SK-N-MC (cell line): ENCODE data around the gene ZNF628.

Source experiments
- DNase-seq: peaks from one replicate; pipeline ENCODE4 v3.0.0-alpha.2; 2011; ENCODE audit warnings: low read depth, low spot score
- H3K27ac ChIP-seq: fragments of 200-600 bp; sonication (generic); 2 replicates; pipeline ENCODE4 v1.5.1; 2016; ENCODE audit warnings: mixed run types
- H3K36me3 ChIP-seq: fragments of 200-600 bp; sonication (generic); 2 replicates; pipeline ENCODE4 v1.6.1; 2017; ENCODE audit warnings: antibody characterized with exemption, low read length, mixed read lengths; ENCODE audit not compliant: insufficient read depth
- H3K4me3 ChIP-seq: fragments of 200-600 bp; sonication (generic); 2 replicates; pipeline ENCODE4 v1.5.1; 2016
- H3K9ac ChIP-seq: fragments of 200-600 bp; sonication (generic); 2 replicates; pipeline ENCODE4 v1.8.0; 2017; ENCODE audit warnings: mixed run types, mixed read lengths; ENCODE audit not compliant: insufficient read length
- H3K9me3 ChIP-seq: fragments of 200-600 bp; sonication (generic); 2 replicates; pipeline ENCODE4 v1.6.1; 2017; ENCODE audit warnings: low read depth, mild to moderate bottlenecking, antibody characterized with exemption, low read length, moderate library complexity, mixed read lengths
- EZH2 ChIP-seq: fragments of 200-600 bp; sonication (generic); IDR thresholded peaks from one replicate; pipeline ENCODE4 v1.6.1; 2017; ENCODE audit warnings: antibody characterized with exemption
- FOXP2 ChIP-seq: optimal IDR thresholded peaks from 2 replicates; pipeline ENCODE3; 2011; ENCODE audit warnings: mild to moderate bottlenecking, moderate library complexity; ENCODE audit not compliant: insufficient read depth; ENCODE audit errors: extremely low read length, control extremely low read depth
- POLR2AphosphoS5 ChIP-seq: IDR thresholded peaks from 2 replicates; pipeline ENCODE4 v1.6.1; 2012; ENCODE audit warnings: mild to moderate bottlenecking, low read depth, low read length, borderline replicate concordance

ZNF628 gene

GRCh38 chr19:55504252-55504603 lies 27.8 kb downstream of the ZNF628 start:
- no peak overlapping the region for H3K27ac ChIP-seq
- DNase-seq = no peak
- peak overlapping the region; percentile 75 for H3K4me3 ChIP-seq
- no peak for TF ChIP-seq POLR2AphosphoS5
- no peak for TF ChIP-seq EZH2
- no peak for TF ChIP-seq FOXP2
- no peak overlapping the region for H3K9ac ChIP-seq
- H3K36me3 ChIP-seq = no peaks in the 10 kb centered on the region
- H3K9me3 ChIP-seq = no peaks in the 10 kb centered on the region

DNA sequence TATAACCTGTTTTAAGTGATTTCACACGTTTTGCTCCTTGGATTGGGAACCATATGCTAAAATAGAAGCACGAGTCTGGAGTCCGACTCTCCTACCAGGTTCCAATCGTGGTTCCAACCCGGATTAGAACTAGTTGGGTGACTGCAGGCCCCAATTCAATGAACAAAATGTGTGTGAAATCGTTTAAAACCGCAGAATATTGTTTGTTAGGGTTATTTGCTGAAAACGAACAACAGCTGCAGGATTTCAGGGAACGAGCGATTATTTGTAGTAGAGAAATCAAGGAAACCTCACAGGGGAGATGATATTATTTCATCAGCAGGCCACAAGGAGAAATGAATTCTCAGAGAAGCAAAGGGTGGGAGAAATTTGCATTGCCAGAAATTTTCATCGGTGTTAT lies 28.6 kb downstream of the ZNF628 start:
- Histone ChIP-seq H3K9me3 (no peaks in the 10 kb centered on the region), H3K27ac (no peak overlapping the region), H3K9ac (no peak overlapping the region), H3K36me3 (no peaks in the 10 kb centered on the region), H3K4me3 (no peak overlapping the region)
- DNase-seq = no peak
- TF ChIP-seq FOXP2 (no peak), POLR2AphosphoS5 (no peak), EZH2 (no peak)

- no peak for DNase-seq
- Histone ChIP-seq H3K4me3 (no peak overlapping the region), H3K27ac (no peak overlapping the region), H3K36me3 (no peaks in the 10 kb centered on the region), H3K9me3 (no peaks in the 10 kb centered on the region), H3K9ac (no peak overlapping the region)
- no peak for TF ChIP-seq FOXP2
- TF ChIP-seq POLR2AphosphoS5 = no peak
- no peak for TF ChIP-seq EZH2
These were observed 31.7 kb downstream of the ZNF628 start for GRCh38 chr19:55508120-55508519.

DNA sequence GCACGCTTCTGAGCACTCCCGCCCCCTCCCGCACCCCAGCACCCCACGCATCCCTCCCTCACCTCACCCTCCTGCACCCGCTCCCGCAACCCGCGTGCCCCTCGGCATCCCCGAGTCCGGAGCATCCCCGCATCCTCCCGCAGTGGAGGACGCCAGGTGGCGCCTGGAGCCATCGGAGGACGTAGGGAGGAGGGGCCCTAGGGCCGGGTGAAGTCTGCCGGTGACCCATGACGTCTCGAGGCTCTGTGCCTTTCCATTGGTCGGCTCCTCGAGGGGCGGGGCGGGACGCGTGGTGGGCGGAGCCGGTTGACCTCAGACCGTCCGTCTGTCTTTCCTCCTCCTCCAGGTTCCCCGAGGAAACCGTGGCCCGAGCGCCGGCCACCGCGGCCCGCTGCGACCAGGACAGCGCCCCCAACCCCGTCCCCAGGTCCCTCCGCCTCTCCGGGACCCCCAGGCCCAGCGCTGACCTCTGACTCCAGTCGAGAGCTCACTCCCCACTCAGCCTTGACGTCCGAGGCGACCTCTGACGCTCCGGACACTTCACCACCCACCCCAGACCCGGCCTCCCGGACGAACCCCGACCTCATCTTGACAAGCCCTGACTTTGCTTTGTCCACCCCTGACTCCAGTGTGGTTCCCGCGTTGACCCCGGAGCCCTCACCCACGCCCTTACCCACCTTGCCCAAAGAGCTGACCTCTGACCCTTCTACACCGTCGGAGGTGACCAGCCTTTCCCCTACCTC lies 40.6 kb downstream of the ZNF628 start:
- no peaks in the 10 kb centered on the region for H3K9me3 ChIP-seq
- peak; percentile 22 for DNase-seq
- TF ChIP-seq FOXP2 (no peak), EZH2 (no peak), POLR2AphosphoS5 (no peak)
- no peaks in the 10 kb centered on the region for H3K36me3 ChIP-seq
- no peak overlapping the region for H3K27ac ChIP-seq
- peak overlapping the region; percentile 75 for H3K4me3 ChIP-seq
- no peak overlapping the region for H3K9ac ChIP-seq

- Histone ChIP-seq H3K9ac (no peak overlapping the region), H3K9me3 (no peaks in the 10 kb centered on the region), H3K36me3 (no peaks in the 10 kb centered on the region), H3K27ac (no peak overlapping the region), H3K4me3 (no peak overlapping the region)
- no peak for DNase-seq
- TF ChIP-seq POLR2AphosphoS5 (no peak), FOXP2 (no peak), EZH2 (no peak)
These were observed 43.3 kb downstream of the ZNF628 start for GRCh38 chr19:55519451-55520311.

- Histone ChIP-seq H3K9ac (no peak overlapping the region), H3K9me3 (no peaks in the 10 kb centered on the region), H3K27ac (no peak overlapping the region), H3K4me3 (no peak overlapping the region), H3K36me3 (no peaks in the 10 kb centered on the region)
- TF ChIP-seq EZH2 (no peak), FOXP2 (no peak), POLR2AphosphoS5 (no peak)
- no peak for DNase-seq
These were observed 44.4 kb downstream of the ZNF628 start for GRCh38 chr19:55520691-55521292.

DNA sequence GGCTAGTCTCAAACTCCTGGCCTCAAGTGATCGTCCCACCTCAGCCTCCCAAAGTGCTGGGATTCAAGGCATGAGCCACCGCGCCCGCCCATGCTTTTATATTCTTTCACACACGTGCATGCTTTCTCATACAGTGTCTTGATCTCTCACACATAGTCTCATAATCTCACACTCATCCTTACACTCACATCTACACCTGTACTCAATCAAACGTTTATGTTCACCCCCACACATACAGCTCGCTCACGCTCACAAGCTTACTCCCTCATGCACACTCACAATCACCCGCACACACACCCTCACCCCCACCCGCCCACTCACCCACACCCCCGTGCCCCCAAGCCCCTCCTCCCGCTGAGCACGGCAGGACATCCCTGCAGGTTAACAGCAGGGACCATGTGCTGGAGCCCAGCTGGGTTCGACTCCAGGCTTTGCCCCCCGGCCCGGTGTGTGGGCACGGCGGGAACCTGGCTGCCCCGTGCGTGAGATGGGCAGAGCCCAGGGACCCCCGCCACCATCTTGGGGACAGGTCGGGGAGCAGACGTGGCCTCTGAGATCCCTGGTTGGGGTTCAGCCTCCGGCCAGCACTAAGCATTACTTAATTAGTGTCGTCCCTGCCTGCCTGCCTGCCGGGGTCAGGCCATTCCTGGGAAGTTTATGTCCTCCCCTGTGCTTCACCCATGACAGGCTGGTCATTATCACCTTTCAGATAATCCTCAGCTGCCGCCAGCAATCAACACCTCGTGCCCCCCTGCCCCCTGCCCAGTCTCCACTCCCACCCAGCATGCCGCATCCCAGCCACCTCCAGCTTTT lies 49.1 kb downstream of the ZNF628 start:
- Histone ChIP-seq H3K4me3 (no peak overlapping the region), H3K36me3 (no peaks in the 10 kb centered on the region), H3K9ac (no peak overlapping the region), H3K9me3 (no peaks in the 10 kb centered on the region), H3K27ac (no peak overlapping the region)
- TF ChIP-seq FOXP2 (no peak), POLR2AphosphoS5 (no peak), EZH2 (no peak)
- DNase-seq = no peak
